ENCODE measurements around the gene CDK9. TPM values are rescaled to one million over a fixed set of nuclear protein-coding genes. Genes with fewer than 3 reads are reported as not detected.

Gene CDK9
- polyA plus RNA-seq, 1 donor (not counting 4 experiments of a cell fraction or from before 2014, with no cell fraction given): 47.8 TPM

GRCh38 chr9:127810378-127811187 is 24.7 kb downstream of the CDK9 start:
- Histone ChIP-seq H3K27ac (ENCODE audit: control insufficient read depth, insufficient read depth, low read length) (no peak overlapping the region), H3K79me2 (ENCODE audit: control insufficient read depth, insufficient read depth, low read length) (peaks cover 4% of the 10 kb centered on the region), H3K9ac (ENCODE audit: control insufficient read depth, extremely low read depth, insufficient read depth, low read length) (no peak overlapping the region), H4K20me1 (ENCODE audit: control insufficient read depth, extremely low read depth, insufficient read depth, low read length) (peaks cover 9% of the 10 kb centered on the region), H2AFZ (ENCODE audit: control insufficient read depth, low read length) (no peak overlapping the region), H3K4me1 (ENCODE audit: control insufficient read depth, extremely low read depth, insufficient read depth, low read length) (peaks cover 19% of the 10 kb centered on the region), H3K4me2 (ENCODE audit: control insufficient read depth, extremely low read depth, insufficient read depth, low read depth, low read length) (no peak overlapping the region), H3K9me1 (ENCODE audit: control insufficient read depth, extremely low read depth, insufficient read depth, low read length) (peaks cover 3% of the 10 kb centered on the region), H3K4me3 (ENCODE audit: control insufficient read depth in 2 of 3, extremely low read depth in 1 of 3, insufficient read depth in 2 of 3, low read depth in 1 of 3, low read length in 3 of 3) (no peak overlapping the region), H3K9me3 (ENCODE audit: control insufficient read depth, low read depth, low read length) (no peaks in the 10 kb centered on the region), H3K27me3 (ENCODE audit: control insufficient read depth, extremely low read depth, insufficient read depth, low read length) (no peaks in the 10 kb centered on the region), H3K36me3 (ENCODE audit: control insufficient read depth in 2 of 2, extremely low read depth in 1 of 2, insufficient read depth in 2 of 2, low read length in 2 of 2) (peaks cover 53 to 55% of the 10 kb centered on the region in 2 experiments)
- FAIRE-seq: no peak
- no peak for DNase-seq (ENCODE audit: low read depth, low spot score)
- TF ChIP-seq EZH2 (IDR thresholded peaks at IDR 0.05; ENCODE audit: low read length): no peak
- TF ChIP-seq CTCF (optimal IDR thresholded peaks at IDR 0.05 in 1 of 3, IDR thresholded peaks at IDR 0.05 in 1 of 3, conservative IDR thresholded peaks at IDR 0.05 in 1 of 3; ENCODE audit: extremely low read depth in 1 of 3, insufficient read depth in 2 of 3, low read length in 3 of 3): no peak
- dilution Hi-C loops (cut with MboI; ENCODE audit: extremely low pct_ligation_motif_present, low sequenced_read_pairs): no loop called here

GRCh38 chr9:127812011-127812410 is 26.2 kb downstream of the CDK9 start:
- TF ChIP-seq EZH2 (IDR thresholded peaks at IDR 0.05; ENCODE audit: low read length): no peak
- TF ChIP-seq CTCF (optimal IDR thresholded peaks at IDR 0.05 in 1 of 3, IDR thresholded peaks at IDR 0.05 in 1 of 3, conservative IDR thresholded peaks at IDR 0.05 in 1 of 3; ENCODE audit: extremely low read depth in 1 of 3, insufficient read depth in 2 of 3, low read length in 3 of 3): no peak
- Histone ChIP-seq H3K27ac (ENCODE audit: control insufficient read depth, insufficient read depth, low read length) (no peak overlapping the region), H3K9ac (ENCODE audit: control insufficient read depth, extremely low read depth, insufficient read depth, low read length) (no peak overlapping the region), H4K20me1 (ENCODE audit: control insufficient read depth, extremely low read depth, insufficient read depth, low read length) (peaks cover 9% of the 10 kb centered on the region), H3K4me2 (ENCODE audit: control insufficient read depth, extremely low read depth, insufficient read depth, low read depth, low read length) (no peak overlapping the region), H3K4me3 (ENCODE audit: control insufficient read depth in 2 of 3, extremely low read depth in 1 of 3, insufficient read depth in 2 of 3, low read depth in 1 of 3, low read length in 3 of 3) (no peak overlapping the region), H3K79me2 (ENCODE audit: control insufficient read depth, insufficient read depth, low read length) (no peaks in the 10 kb centered on the region), H3K9me3 (ENCODE audit: control insufficient read depth, low read depth, low read length) (no peaks in the 10 kb centered on the region), H3K4me1 (ENCODE audit: control insufficient read depth, extremely low read depth, insufficient read depth, low read length) (peaks cover 19% of the 10 kb centered on the region), H3K9me1 (ENCODE audit: control insufficient read depth, extremely low read depth, insufficient read depth, low read length) (peaks cover 3% of the 10 kb centered on the region), H2AFZ (ENCODE audit: control insufficient read depth, low read length) (no peak overlapping the region), H3K36me3 (ENCODE audit: control insufficient read depth in 2 of 2, extremely low read depth in 1 of 2, insufficient read depth in 2 of 2, low read length in 2 of 2) (peaks cover 45 to 49% of the 10 kb centered on the region in 2 experiments), H3K27me3 (ENCODE audit: control insufficient read depth, extremely low read depth, insufficient read depth, low read length) (no peaks in the 10 kb centered on the region)
- DNase-seq (ENCODE audit: low read depth, low spot score): no peak
- no peak for FAIRE-seq
- dilution Hi-C loops (cut with MboI; ENCODE audit: extremely low pct_ligation_motif_present, low sequenced_read_pairs): no loop called here
